ENCODE data around the gene SUSD2. TPM values are rescaled to one million over a fixed set of nuclear protein-coding genes. Genes with fewer than 3 reads are reported as not detected.

SUSD2 gene
- total RNA-seq, 1 experiment from 2014 or later: 1.1 TPM

- Mint-ChIP-seq H3K9me3 (no peaks in the 10 kb centered on the region), H3K27me3 (ENCODE audit: low read depth) (no peaks in the 10 kb centered on the region), H3K27ac (no peak overlapping the region; the same call in 1 of the 2 replicates), H3K4me1 (peaks cover 27% of the 10 kb centered on the region), H3K36me3 (no peaks in the 10 kb centered on the region), H3K4me3 (no peak overlapping the region)
- TF ChIP-seq NFYB (CRISPR knock-in tag; conservative IDR thresholded peaks at IDR 0.05; ENCODE audit: low read depth) (no peak), ZNF263 (CRISPR knock-in tag; IDR thresholded peaks at IDR 0.05; ENCODE audit: low read depth) (no peak), ZNF423 (CRISPR knock-in tag; IDR thresholded peaks at IDR 0.05) (no peak), IRF2 (CRISPR knock-in tag; IDR thresholded peaks at IDR 0.05; ENCODE audit: borderline replicate concordance, low read depth) (no peak), ZNF512 (CRISPR knock-in tag; IDR thresholded peaks at IDR 0.05; ENCODE audit: borderline replicate concordance) (no peak), GRHL2 (CRISPR knock-in tag; IDR thresholded peaks at IDR 0.05; ENCODE audit: insufficient replicate concordance, severe bottlenecking) (no peak), NR3C1 (CRISPR knock-in tag; conservative IDR thresholded peaks at IDR 0.05; ENCODE audit: low read depth) (no peak), FOXK1 (CRISPR knock-in tag; IDR thresholded peaks at IDR 0.05) (no peak), NR1H2 (CRISPR knock-in tag; IDR thresholded peaks at IDR 0.05) (no peak), MXD4 (CRISPR knock-in tag; IDR thresholded peaks at IDR 0.05; ENCODE audit: borderline replicate concordance) (no peak)
- TF ChIP-seq, protein P1, sequence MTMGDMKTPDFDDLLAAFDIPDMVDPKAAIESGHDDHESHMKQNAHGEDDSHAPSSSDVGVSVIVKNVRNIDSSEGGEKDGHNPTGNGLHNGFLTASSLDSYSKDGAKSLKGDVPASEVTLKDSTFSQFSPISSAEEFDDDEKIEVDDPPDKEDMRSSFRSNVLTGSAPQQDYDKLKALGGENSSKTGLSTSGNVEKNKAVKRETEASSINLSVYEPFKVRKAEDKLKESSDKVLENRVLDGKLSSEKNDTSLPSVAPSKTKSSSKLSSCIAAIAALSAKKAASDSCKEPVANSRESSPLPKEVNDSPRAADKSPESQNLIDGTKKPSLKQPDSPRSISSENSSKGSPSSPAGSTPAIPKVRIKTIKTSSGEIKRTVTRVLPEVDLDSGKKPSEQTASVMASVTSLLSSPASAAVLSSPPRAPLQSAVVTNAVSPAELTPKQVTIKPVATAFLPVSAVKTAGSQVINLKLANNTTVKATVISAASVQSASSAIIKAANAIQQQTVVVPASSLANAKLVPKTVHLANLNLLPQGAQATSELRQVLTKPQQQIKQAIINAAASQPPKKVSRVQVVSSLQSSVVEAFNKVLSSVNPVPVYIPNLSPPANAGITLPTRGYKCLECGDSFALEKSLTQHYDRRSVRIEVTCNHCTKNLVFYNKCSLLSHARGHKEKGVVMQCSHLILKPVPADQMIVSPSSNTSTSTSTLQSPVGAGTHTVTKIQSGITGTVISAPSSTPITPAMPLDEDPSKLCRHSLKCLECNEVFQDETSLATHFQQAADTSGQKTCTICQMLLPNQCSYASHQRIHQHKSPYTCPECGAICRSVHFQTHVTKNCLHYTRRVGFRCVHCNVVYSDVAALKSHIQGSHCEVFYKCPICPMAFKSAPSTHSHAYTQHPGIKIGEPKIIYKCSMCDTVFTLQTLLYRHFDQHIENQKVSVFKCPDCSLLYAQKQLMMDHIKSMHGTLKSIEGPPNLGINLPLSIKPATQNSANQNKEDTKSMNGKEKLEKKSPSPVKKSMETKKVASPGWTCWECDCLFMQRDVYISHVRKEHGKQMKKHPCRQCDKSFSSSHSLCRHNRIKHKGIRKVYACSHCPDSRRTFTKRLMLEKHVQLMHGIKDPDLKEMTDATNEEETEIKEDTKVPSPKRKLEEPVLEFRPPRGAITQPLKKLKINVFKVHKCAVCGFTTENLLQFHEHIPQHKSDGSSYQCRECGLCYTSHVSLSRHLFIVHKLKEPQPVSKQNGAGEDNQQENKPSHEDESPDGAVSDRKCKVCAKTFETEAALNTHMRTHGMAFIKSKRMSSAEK (CRISPR knock-in tag; IDR thresholded peaks at IDR 0.05; ENCODE audit: borderline replicate concordance): no peak
- TF ChIP-seq, protein P2, sequence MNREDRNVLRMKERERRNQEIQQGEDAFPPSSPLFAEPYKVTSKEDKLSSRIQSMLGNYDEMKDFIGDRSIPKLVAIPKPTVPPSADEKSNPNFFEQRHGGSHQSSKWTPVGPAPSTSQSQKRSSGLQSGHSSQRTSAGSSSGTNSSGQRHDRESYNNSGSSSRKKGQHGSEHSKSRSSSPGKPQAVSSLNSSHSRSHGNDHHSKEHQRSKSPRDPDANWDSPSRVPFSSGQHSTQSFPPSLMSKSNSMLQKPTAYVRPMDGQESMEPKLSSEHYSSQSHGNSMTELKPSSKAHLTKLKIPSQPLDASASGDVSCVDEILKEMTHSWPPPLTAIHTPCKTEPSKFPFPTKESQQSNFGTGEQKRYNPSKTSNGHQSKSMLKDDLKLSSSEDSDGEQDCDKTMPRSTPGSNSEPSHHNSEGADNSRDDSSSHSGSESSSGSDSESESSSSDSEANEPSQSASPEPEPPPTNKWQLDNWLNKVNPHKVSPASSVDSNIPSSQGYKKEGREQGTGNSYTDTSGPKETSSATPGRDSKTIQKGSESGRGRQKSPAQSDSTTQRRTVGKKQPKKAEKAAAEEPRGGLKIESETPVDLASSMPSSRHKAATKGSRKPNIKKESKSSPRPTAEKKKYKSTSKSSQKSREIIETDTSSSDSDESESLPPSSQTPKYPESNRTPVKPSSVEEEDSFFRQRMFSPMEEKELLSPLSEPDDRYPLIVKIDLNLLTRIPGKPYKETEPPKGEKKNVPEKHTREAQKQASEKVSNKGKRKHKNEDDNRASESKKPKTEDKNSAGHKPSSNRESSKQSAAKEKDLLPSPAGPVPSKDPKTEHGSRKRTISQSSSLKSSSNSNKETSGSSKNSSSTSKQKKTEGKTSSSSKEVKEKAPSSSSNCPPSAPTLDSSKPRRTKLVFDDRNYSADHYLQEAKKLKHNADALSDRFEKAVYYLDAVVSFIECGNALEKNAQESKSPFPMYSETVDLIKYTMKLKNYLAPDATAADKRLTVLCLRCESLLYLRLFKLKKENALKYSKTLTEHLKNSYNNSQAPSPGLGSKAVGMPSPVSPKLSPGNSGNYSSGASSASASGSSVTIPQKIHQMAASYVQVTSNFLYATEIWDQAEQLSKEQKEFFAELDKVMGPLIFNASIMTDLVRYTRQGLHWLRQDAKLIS (CRISPR knock-in tag; IDR thresholded peaks at IDR 0.05; ENCODE audit: borderline replicate concordance): no peak
- CTCF ChIA-PET: no interaction called here
- ATAC-seq (no peak), DNase-seq (ENCODE audit: low spot score) (no peak)
- POLR2A ChIA-PET: no interaction called here
Observed at GRCh38 chr22:24142831-24143230, 38.5 kb upstream of the SUSD2 start.

- peaks cover 27% of the 10 kb centered on the region for H3K4me1 Mint-ChIP-seq
- POLR2A ChIA-PET: no interaction called here
- H3K27ac Mint-ChIP-seq: peak overlapping the region; percentile 12; the same call in 1 of the 2 replicates
- ATAC-seq (no peak), DNase-seq (ENCODE audit: low spot score) (no peak)
- CTCF ChIA-PET: interaction anchor here (5.5 kb wide), 1 partner anchor 12 kb away, joined by 99 read pairs; no protein-coding TSS in a partner anchor
- TF ChIP-seq USF1 (CRISPR knock-in tag; IDR thresholded peaks at IDR 0.05) (no peak), JUN (CRISPR knock-in tag; IDR thresholded peaks at IDR 0.05) (no peak), FOXP1 (CRISPR knock-in tag; IDR thresholded peaks at IDR 0.05; ENCODE audit: borderline replicate concordance) (no peak), CTCF (IDR thresholded peaks at IDR 0.05) (no peak)
- TF ChIP-seq, protein P3, sequence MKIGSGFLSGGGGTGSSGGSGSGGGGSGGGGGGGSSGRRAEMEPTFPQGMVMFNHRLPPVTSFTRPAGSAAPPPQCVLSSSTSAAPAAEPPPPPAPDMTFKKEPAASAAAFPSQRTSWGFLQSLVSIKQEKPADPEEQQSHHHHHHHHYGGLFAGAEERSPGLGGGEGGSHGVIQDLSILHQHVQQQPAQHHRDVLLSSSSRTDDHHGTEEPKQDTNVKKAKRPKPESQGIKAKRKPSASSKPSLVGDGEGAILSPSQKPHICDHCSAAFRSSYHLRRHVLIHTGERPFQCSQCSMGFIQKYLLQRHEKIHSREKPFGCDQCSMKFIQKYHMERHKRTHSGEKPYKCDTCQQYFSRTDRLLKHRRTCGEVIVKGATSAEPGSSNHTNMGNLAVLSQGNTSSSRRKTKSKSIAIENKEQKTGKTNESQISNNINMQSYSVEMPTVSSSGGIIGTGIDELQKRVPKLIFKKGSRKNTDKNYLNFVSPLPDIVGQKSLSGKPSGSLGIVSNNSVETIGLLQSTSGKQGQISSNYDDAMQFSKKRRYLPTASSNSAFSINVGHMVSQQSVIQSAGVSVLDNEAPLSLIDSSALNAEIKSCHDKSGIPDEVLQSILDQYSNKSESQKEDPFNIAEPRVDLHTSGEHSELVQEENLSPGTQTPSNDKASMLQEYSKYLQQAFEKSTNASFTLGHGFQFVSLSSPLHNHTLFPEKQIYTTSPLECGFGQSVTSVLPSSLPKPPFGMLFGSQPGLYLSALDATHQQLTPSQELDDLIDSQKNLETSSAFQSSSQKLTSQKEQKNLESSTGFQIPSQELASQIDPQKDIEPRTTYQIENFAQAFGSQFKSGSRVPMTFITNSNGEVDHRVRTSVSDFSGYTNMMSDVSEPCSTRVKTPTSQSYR (CRISPR knock-in tag; IDR thresholded peaks at IDR 0.05): no peak
- H3K9me3 Mint-ChIP-seq: no peaks in the 10 kb centered on the region
- no peaks in the 10 kb centered on the region for H3K27me3 Mint-ChIP-seq (ENCODE audit: low read depth)
- 0 out of 2 replicates have a peak, but pooled peaks cover under 1% of the 10 kb centered on the region for H3K36me3 Mint-ChIP-seq
- no peak overlapping the region for H3K4me3 Mint-ChIP-seq
Observed at GRCh38 chr22:24144056-24144777, 37.1 kb upstream of the SUSD2 start.

All from WTC11 (cell line).